ENCODE data around the gene GJA4.

Gene GJA4

GRCh38 chr1:34790985-34791384 lies 1.8 kb upstream of the GJA4 start:
- DNase-seq (ENCODE audit: low read depth in 2 of 2): peak in 1 of 2 donors; percentile 43
- H3K4me3 ChIP-seq (replicated peaks in 1 of 2; ENCODE audit: low read depth in 2 of 2, low read length in 2 of 2): no peak overlapping the region
- TF ChIP-seq, protein P1, sequence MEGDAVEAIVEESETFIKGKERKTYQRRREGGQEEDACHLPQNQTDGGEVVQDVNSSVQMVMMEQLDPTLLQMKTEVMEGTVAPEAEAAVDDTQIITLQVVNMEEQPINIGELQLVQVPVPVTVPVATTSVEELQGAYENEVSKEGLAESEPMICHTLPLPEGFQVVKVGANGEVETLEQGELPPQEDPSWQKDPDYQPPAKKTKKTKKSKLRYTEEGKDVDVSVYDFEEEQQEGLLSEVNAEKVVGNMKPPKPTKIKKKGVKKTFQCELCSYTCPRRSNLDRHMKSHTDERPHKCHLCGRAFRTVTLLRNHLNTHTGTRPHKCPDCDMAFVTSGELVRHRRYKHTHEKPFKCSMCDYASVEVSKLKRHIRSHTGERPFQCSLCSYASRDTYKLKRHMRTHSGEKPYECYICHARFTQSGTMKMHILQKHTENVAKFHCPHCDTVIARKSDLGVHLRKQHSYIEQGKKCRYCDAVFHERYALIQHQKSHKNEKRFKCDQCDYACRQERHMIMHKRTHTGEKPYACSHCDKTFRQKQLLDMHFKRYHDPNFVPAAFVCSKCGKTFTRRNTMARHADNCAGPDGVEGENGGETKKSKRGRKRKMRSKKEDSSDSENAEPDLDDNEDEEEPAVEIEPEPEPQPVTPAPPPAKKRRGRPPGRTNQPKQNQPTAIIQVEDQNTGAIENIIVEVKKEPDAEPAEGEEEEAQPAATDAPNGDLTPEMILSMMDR (IDR thresholded peaks at IDR 0.05; ENCODE audit: low read depth, low read length): no peak

DNA sequence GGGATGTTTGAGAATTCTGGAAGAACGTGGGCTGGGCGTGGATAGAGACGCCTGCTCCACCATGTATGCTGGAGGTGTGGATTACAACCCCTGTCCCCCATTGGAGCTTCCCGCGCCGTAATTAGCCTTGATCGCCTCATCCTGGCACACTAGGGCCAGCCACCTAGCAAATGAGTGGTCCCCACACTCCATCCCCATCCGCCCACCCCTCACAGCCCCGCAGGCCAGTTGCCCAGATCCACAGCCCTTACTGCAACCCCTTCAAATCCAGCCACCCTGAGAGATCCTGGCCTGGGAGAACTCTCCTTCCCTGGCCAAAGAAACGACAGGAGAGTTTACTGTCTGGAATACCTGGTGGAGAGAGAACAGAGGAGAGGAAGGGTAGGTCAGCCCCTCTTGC lies 375 bp upstream of the GJA4 start:
- TF ChIP-seq, protein P1 (IDR thresholded peaks at IDR 0.05; ENCODE audit: low read depth, low read length): no peak
- DNase-seq (ENCODE audit: low read depth in 2 of 2): no peak
- no peak overlapping the region for H3K4me3 ChIP-seq (replicated peaks in 1 of 2; ENCODE audit: low read depth in 2 of 2, low read length in 2 of 2)

DNA sequence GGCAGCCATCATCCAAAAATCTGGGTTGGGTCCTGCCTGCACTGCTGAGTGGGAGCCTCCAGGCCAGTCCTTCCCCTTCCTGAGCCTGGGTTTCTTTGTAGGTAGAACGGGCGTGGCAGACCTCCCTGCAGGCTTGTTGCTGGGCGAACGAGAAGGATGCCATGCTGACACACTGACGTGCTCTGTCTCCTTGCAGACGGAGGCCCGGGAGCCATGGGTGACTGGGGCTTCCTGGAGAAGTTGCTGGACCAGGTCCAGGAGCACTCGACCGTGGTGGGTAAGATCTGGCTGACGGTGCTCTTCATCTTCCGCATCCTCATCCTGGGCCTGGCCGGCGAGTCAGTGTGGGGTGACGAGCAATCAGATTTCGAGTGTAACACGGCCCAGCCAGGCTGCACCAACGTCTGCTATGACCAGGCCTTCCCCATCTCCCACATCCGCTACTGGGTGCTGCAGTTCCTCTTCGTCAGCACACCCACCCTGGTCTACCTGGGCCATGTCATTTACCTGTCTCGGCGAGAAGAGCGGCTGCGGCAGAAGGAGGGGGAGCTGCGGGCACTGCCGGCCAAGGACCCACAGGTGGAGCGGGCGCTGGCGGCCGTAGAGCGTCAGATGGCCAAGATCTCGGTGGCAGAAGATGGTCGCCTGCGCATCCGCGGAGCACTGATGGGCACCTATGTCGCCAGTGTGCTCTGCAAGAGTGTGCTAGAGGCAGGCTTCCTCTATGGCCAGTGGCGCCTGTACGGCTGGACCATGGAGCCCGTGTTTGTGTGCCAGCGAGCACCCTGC lies 1.4 kb downstream of the GJA4 start:
- H3K4me3 ChIP-seq (replicated peaks in 1 of 2; ENCODE audit: low read depth in 2 of 2, low read length in 2 of 2): no peak overlapping the region
- DNase-seq (ENCODE audit: low read depth in 2 of 2): no peak
- TF ChIP-seq, protein P1 (IDR thresholded peaks at IDR 0.05; ENCODE audit: low read depth, low read length): no peak

DNA sequence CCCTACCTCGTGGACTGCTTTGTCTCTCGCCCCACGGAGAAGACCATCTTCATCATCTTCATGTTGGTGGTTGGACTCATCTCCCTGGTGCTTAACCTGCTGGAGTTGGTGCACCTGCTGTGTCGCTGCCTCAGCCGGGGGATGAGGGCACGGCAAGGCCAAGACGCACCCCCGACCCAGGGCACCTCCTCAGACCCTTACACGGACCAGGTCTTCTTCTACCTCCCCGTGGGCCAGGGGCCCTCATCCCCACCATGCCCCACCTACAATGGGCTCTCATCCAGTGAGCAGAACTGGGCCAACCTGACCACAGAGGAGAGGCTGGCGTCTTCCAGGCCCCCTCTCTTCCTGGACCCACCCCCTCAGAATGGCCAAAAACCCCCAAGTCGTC lies 2.0 kb downstream of the GJA4 start:
- DNase-seq (ENCODE audit: low read depth in 2 of 2): no peak
- no peak overlapping the region for H3K4me3 ChIP-seq (replicated peaks in 1 of 2; ENCODE audit: low read depth in 2 of 2, low read length in 2 of 2)
- TF ChIP-seq, protein P1 (IDR thresholded peaks at IDR 0.05; ENCODE audit: low read depth, low read length): no peak

GRCh38 chr1:34795916-34796315 lies 3.1 kb downstream of the GJA4 start:
- no peak overlapping the region for H3K4me3 ChIP-seq (replicated peaks in 1 of 2; ENCODE audit: low read depth in 2 of 2, low read length in 2 of 2)
- TF ChIP-seq, protein P1 (IDR thresholded peaks at IDR 0.05; ENCODE audit: low read depth, low read length): no peak
- DNase-seq (ENCODE audit: low read depth in 2 of 2): no peak

DNA sequence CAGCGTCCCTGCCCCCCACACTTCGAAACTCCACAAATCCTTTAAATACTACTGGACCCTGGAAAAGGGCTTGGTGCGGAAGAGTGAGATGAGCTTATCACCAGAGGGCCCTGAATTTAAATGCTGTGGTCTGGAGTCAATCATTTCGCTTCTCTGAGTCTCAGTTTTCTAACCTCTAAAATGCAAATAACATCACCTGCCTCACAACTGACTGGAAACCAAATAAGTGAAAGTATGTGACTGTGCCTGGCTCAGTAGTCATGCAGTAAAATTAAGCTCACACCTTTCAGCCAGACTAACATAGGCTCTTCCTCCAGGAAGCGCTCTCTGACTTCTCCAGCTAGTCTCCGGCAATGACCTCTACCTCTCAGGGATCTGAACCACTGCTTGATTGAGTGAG lies 4.2 kb downstream of the GJA4 start:
- H3K4me3 ChIP-seq (replicated peaks in 1 of 2; ENCODE audit: low read depth in 2 of 2, low read length in 2 of 2): no peak overlapping the region
- TF ChIP-seq, protein P1 (IDR thresholded peaks at IDR 0.05; ENCODE audit: low read depth, low read length): no peak
- no peak for DNase-seq (ENCODE audit: low read depth in 2 of 2)

- no peak overlapping the region for H3K4me3 ChIP-seq (replicated peaks in 1 of 2; ENCODE audit: low read depth in 2 of 2, low read length in 2 of 2)
- TF ChIP-seq, protein P1 (IDR thresholded peaks at IDR 0.05; ENCODE audit: low read depth, low read length): no peak
- DNase-seq (ENCODE audit: low read depth in 2 of 2): peak; percentile 27 to 56
Measured at GRCh38 chr1:34800214-34800613, 7.4 kb downstream of the GJA4 start.
